Panc1 (cell line): Measurements from ENCODE around the gene LRRC46.

Experiments used
- POLR2AphosphoS5 ChIP-seq: IDR thresholded peaks from 2 replicates; pipeline ENCODE4 v1.6.1; 2012; ENCODE audit warnings: mild to moderate bottlenecking, low read depth, low read length, moderate library complexity
- TF ChIP-seq, protein P1 (sequence below): fragments of 450-650 bp; IDR thresholded peaks from 2 replicates; pipeline ENCODE4 v1.5.1; 2017; ENCODE audit warnings: mild to moderate bottlenecking
- TF ChIP-seq, protein P2 (sequence below), 2 experiments: IDR thresholded peaks; 2 replicates each; pipeline ENCODE4 v1.6.1; 2011 to 2012; ENCODE audit warnings: low read depth in 2 of 2, control low read depth in 1 of 2, low read length in 1 of 2, mild to moderate bottlenecking in 1 of 2, moderate library complexity in 1 of 2; ENCODE audit not compliant: insufficient read depth in 1 of 2

DNA sequence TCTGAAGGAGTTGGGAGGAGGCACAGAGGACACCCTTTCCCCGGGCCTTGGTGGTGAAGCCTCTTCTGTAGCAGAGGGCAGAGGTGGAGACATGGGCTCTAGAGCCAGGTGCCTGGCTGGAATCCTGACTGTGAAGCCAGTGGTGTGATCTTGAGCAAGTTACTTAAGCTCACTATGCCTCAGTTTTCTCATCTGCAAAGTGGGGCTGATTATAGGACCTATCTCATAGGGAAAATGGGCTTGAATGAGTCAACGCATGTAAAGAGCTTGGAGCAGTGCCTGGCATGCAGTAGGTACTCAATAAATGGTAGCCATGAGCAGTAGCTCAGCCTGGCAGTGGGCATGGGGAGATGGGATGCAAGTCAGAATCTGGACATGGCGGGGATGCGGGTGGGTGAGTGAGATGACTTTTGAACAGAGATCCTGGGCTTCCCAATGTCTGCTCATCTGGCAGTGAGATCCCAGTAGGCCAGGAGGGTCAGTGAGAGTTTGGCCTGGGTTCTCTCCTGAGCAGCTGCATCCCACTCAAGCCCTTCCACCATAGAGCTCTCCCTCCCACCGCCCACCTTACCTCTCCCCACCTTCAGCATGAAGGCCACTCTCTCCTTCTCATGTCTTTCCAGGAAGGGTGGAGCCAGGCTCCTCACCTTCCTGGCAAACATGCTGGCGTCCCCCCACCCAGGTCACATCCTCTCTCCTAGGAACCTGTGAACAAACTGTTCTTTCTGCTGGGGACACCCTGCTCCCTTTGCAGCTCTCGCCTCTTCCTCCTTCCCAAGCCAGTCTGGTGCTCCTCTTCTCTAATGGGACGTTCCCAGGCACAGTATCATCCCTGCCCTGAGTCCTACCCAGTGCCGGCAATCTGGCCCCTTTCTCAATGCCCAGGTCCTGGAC is 51.5 kb downstream of the LRRC46 start:
- TF ChIP-seq, protein P1, sequence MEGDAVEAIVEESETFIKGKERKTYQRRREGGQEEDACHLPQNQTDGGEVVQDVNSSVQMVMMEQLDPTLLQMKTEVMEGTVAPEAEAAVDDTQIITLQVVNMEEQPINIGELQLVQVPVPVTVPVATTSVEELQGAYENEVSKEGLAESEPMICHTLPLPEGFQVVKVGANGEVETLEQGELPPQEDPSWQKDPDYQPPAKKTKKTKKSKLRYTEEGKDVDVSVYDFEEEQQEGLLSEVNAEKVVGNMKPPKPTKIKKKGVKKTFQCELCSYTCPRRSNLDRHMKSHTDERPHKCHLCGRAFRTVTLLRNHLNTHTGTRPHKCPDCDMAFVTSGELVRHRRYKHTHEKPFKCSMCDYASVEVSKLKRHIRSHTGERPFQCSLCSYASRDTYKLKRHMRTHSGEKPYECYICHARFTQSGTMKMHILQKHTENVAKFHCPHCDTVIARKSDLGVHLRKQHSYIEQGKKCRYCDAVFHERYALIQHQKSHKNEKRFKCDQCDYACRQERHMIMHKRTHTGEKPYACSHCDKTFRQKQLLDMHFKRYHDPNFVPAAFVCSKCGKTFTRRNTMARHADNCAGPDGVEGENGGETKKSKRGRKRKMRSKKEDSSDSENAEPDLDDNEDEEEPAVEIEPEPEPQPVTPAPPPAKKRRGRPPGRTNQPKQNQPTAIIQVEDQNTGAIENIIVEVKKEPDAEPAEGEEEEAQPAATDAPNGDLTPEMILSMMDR = no peak
- no peak for TF ChIP-seq POLR2AphosphoS5
- TF ChIP-seq, protein P2, sequence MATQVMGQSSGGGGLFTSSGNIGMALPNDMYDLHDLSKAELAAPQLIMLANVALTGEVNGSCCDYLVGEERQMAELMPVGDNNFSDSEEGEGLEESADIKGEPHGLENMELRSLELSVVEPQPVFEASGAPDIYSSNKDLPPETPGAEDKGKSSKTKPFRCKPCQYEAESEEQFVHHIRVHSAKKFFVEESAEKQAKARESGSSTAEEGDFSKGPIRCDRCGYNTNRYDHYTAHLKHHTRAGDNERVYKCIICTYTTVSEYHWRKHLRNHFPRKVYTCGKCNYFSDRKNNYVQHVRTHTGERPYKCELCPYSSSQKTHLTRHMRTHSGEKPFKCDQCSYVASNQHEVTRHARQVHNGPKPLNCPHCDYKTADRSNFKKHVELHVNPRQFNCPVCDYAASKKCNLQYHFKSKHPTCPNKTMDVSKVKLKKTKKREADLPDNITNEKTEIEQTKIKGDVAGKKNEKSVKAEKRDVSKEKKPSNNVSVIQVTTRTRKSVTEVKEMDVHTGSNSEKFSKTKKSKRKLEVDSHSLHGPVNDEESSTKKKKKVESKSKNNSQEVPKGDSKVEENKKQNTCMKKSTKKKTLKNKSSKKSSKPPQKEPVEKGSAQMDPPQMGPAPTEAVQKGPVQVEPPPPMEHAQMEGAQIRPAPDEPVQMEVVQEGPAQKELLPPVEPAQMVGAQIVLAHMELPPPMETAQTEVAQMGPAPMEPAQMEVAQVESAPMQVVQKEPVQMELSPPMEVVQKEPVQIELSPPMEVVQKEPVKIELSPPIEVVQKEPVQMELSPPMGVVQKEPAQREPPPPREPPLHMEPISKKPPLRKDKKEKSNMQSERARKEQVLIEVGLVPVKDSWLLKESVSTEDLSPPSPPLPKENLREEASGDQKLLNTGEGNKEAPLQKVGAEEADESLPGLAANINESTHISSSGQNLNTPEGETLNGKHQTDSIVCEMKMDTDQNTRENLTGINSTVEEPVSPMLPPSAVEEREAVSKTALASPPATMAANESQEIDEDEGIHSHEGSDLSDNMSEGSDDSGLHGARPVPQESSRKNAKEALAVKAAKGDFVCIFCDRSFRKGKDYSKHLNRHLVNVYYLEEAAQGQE (IDR thresholded peaks at IDR 0.05; ENCODE audit: insufficient read depth in 1 of 2, low read depth in 2 of 2, low read length in 1 of 2) = no peak
